ENCODE results near the gene S1PR5.
"Not testable (repeated sequence)": the region's sequence is repeated elsewhere in the genome, so short reads cannot be mapped to it uniquely, and the experiment has no call there.

S1PR5 gene

GRCh38 chr19:10543420-10544241 is 26.4 kb upstream of the S1PR5 start, which contains the start of gene ATG4D:
Gene ATG4D (plus strand): TSS chr19:10543904. CDS start chr19:10544091, 187 bp downstream.
- peak; percentile 75 to 78 for DNase-seq

GRCh38 chr19:10543059-10543419 is 25.8 kb upstream of the S1PR5 start:
- DNase-seq = no peak

GRCh38 chr19:10539016-10539415 is 21.8 kb upstream of the S1PR5 start:
- DNase-seq = not testable (repeated sequence)

- no peak for DNase-seq
These were observed 21.1 kb upstream of the S1PR5 start for GRCh38 chr19:10538204-10538983.

GRCh38 chr19:10537668-10538067 is 20.4 kb upstream of the S1PR5 start:
- no peak for DNase-seq

- DNase-seq = no peak
These were observed 18.4 kb upstream of the S1PR5 start for GRCh38 chr19:10535613-10536012.

GRCh38 chr19:10533646-10534386 is 16.6 kb upstream of the S1PR5 start:
- DNase-seq = no peak

GRCh38 chr19:10532457-10532856 is 15.2 kb upstream of the S1PR5 start:
- no peak for DNase-seq

GRCh38 chr19:10526887-10527286 is 9.6 kb upstream of the S1PR5 start:
- DNase-seq = not testable (repeated sequence)

GRCh38 chr19:10525636-10526035 is 8.4 kb upstream of the S1PR5 start:
- DNase-seq = no peak

GRCh38 chr19:10523135-10523636 is 5.9 kb upstream of the S1PR5 start:
- no peak for DNase-seq

GRCh38 chr19:10521461-10522171 is 4.4 kb upstream of the S1PR5 start:
- DNase-seq = no peak

- DNase-seq = no peak
These were observed 3.5 kb upstream of the S1PR5 start for GRCh38 chr19:10520652-10521318.

GRCh38 chr19:10519421-10519820 is 2.2 kb upstream of the S1PR5 start:
- no peak for DNase-seq

- no peak for DNase-seq
These were observed 1.5 kb upstream of the S1PR5 start for GRCh38 chr19:10518444-10519361.

GRCh38 chr19:10517760-10518443 is 655 bp upstream of the S1PR5 start:
- DNase-seq = no peak

GRCh38 chr19:10516671-10517286 is 468 bp downstream of the S1PR5 start:
- no peak for DNase-seq

GRCh38 chr19:10516064-10516385 is 1.2 kb downstream of the S1PR5 start:
- no peak for DNase-seq

- peak in 1 of 2 donors; percentile 24 for DNase-seq
These were observed 2.8 kb downstream of the S1PR5 start for GRCh38 chr19:10514211-10515145.
